Inflammatory macrophage treated with lipopolysaccharide for 4 hours (primary cell): ENCODE measurements around the gene MLLT3.
"Not testable (repeated sequence)": the region's sequence is repeated elsewhere in the genome, so short reads cannot be mapped to it uniquely, and the experiment has no call there.

Experiments
- DNase-seq: peaks from one replicate; pipeline ENCODE4 v3.0.0-alpha.2; 2020

The MLLT3 gene

GRCh38 chr9:20593537-20593936, 28.8 kb downstream of the MLLT3 start:
- no peak for DNase-seq

- DNase-seq = no peak
Observed at GRCh38 chr9:20593105-20593504, 29.2 kb downstream of the MLLT3 start.

GRCh38 chr9:20592673-20593072, 29.6 kb downstream of the MLLT3 start:
- DNase-seq = no peak

- DNase-seq = no peak
Observed at GRCh38 chr9:20591223-20591622, 31.1 kb downstream of the MLLT3 start.

- no peak for DNase-seq
Observed at GRCh38 chr9:20584968-20585643, 37.2 kb downstream of the MLLT3 start.

GRCh38 chr9:20583088-20583487, 39.2 kb downstream of the MLLT3 start:
- not testable (repeated sequence) for DNase-seq

GRCh38 chr9:20582150-20582549, 40.1 kb downstream of the MLLT3 start:
- no peak for DNase-seq

- DNase-seq = no peak
Observed at GRCh38 chr9:20580673-20581072, 41.6 kb downstream of the MLLT3 start.

GRCh38 chr9:20579524-20580314, 42.6 kb downstream of the MLLT3 start:
- no peak for DNase-seq

GRCh38 chr9:20573023-20573422, 49.3 kb downstream of the MLLT3 start:
- no peak for DNase-seq

GRCh38 chr9:20570756-20571155, 51.5 kb downstream of the MLLT3 start:
- peak; percentile 38 for DNase-seq

- DNase-seq = no peak
Observed at GRCh38 chr9:20570087-20570486, 52.2 kb downstream of the MLLT3 start.

- no peak for DNase-seq
Observed at GRCh38 chr9:20569525-20569924, 52.8 kb downstream of the MLLT3 start.

- no peak for DNase-seq
Observed at GRCh38 chr9:20568400-20568799, 53.9 kb downstream of the MLLT3 start.

- DNase-seq = no peak
Observed at GRCh38 chr9:20566401-20566800, 55.9 kb downstream of the MLLT3 start.

GRCh38 chr9:20564650-20565049, 57.6 kb downstream of the MLLT3 start:
- DNase-seq = no peak

- no peak for DNase-seq
Observed at GRCh38 chr9:20563917-20564316, 58.4 kb downstream of the MLLT3 start.

GRCh38 chr9:20562051-20562450, 60.2 kb downstream of the MLLT3 start:
- DNase-seq = peak; percentile 21

- DNase-seq = no peak
Observed at GRCh38 chr9:20561531-20561930, 60.8 kb downstream of the MLLT3 start.

- DNase-seq = no peak
Observed at GRCh38 chr9:20559231-20559890, 62.9 kb downstream of the MLLT3 start.

GRCh38 chr9:20558566-20559016, 63.7 kb downstream of the MLLT3 start:
- DNase-seq = no peak

- no peak for DNase-seq
Observed at GRCh38 chr9:20557890-20558565, 64.3 kb downstream of the MLLT3 start.

GRCh38 chr9:20557285-20557684, 65.0 kb downstream of the MLLT3 start:
- no peak for DNase-seq
